ENCODE measurements around the gene PNPLA8.

DNA sequence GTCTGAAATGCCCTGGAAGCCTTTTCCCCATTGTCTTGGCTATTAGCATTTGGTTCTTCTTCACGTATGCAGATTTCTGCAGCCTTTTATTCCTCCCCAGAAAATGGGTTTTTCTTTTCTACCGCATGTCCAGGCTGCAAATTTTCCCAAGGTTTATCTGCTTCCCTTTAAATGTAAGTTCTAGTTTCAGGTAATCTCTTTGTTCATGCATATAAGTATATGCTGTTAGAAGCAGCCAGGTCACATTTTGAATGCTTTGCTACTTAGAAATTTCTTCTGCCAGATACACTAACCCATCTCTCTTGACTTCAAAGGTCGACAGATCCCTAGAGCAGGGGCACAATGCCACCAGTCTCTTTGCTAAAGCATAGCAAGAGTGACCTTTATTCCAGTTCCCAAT is 31.3 kb upstream of the PNPLA8 start:
- TF ChIP-seq CTCF (IDR thresholded peaks at IDR 0.05) (no peak), POLR2A (IDR thresholded peaks at IDR 0.05) (no peak), POLR2AphosphoS5 (IDR thresholded peaks at IDR 0.05) (no peak), EP300 (IDR thresholded peaks at IDR 0.05; ENCODE audit: low read depth) (no peak)

Data from transverse colon (tissue), 4 donors.